GM23338 (cell line): ENCODE measurements around the gene TNFAIP8L3. TPM values are rescaled to one million over a fixed set of nuclear protein-coding genes. Genes with fewer than 3 reads are reported as not detected.

Experiments
- ATAC-seq: fragments of 200-7000 bp; cut with Tn5 transposase; 3 replicates; pipeline ENCODE4 v1.9.1; 2020
- DNase-seq: peaks from one replicate; pipeline ENCODE4 v3.0.0-alpha.2; 2015; ENCODE audit warnings: low spot score
- H2AFZ ChIP-seq: fragments of 200-600 bp; sonication (generic); 2 replicates; pipeline ENCODE4 v1.8.0; 2016; ENCODE audit warnings: antibody characterized with exemption, mild to moderate bottlenecking, moderate library complexity
- H3F3A ChIP-seq: fragments of 200-600 bp; sonication (generic); replicated peaks from 2 replicates; pipeline ENCODE4 v1.8.0; 2017; ENCODE audit warnings: antibody characterized with exemption, mixed run types, low read depth
- H3K27ac ChIP-seq: fragments of 200-600 bp; sonication (generic); 2 replicates; pipeline ENCODE4 v1.6.1; 2016; ENCODE audit warnings: low read depth
- H3K27me3 ChIP-seq: fragments of 200-600 bp; sonication (generic); 2 replicates; pipeline ENCODE4 v1.8.0; 2016; ENCODE audit warnings: mild to moderate bottlenecking, mixed run types, moderate library complexity; ENCODE audit not compliant: insufficient read depth
- H3K36me3 ChIP-seq: fragments of 200-600 bp; sonication (generic); 2 replicates; pipeline ENCODE4 v1.8.0; 2016; ENCODE audit warnings: mild to moderate bottlenecking; ENCODE audit not compliant: insufficient read depth
- H3K4me1 ChIP-seq: fragments of 200-600 bp; sonication (generic); 2 replicates; pipeline ENCODE4 v1.8.0; 2016; ENCODE audit warnings: mild to moderate bottlenecking, moderate library complexity; ENCODE audit not compliant: insufficient read depth
- H3K4me2 ChIP-seq: fragments of 200-600 bp; sonication (generic); 2 replicates; pipeline ENCODE4 v1.7.1; 2017; ENCODE audit warnings: mixed run types
- H3K4me3 ChIP-seq: fragments of 200-600 bp; sonication (generic); 2 replicates; pipeline ENCODE4 v1.6.1; 2016; ENCODE audit warnings: mixed run types
- H3K79me2 ChIP-seq: fragments of 200-600 bp; sonication (generic); replicated peaks from 2 replicates; pipeline ENCODE4 v1.8.0; 2017; ENCODE audit warnings: mild to moderate bottlenecking; ENCODE audit not compliant: insufficient read depth
- H3K9me2 ChIP-seq: fragments of 200-600 bp; sonication (generic); 2 replicates; pipeline ENCODE4 v1.8.0; 2017; ENCODE audit not compliant: insufficient read depth
- H4K20me1 ChIP-seq: fragments of 200-600 bp; sonication (generic); replicated peaks from 2 replicates; pipeline ENCODE4 v1.8.0; 2017; ENCODE audit warnings: mild to moderate bottlenecking; ENCODE audit not compliant: insufficient read depth
- H3K27ac Mint-ChIP-seq: 2 replicates; pipeline ENCODE4 v1.8.0; 2020; ENCODE audit warnings: inconsistent platforms, mild to moderate bottlenecking, moderate library complexity, mixed read lengths
- H3K27me3 Mint-ChIP-seq: 3 replicates; pipeline ENCODE4 v1.8.0; 2022; ENCODE audit warnings: low read depth, mild to moderate bottlenecking, moderate library complexity, mixed read lengths, inconsistent platforms; ENCODE audit not compliant: insufficient read depth, poor library complexity
- H3K36me3 Mint-ChIP-seq: 3 replicates; pipeline ENCODE4 v1.8.0; 2021; ENCODE audit warnings: low read depth, mild to moderate bottlenecking, inconsistent platforms, moderate library complexity, mixed read lengths
- H3K4me1 Mint-ChIP-seq: 3 replicates; pipeline ENCODE4 v1.8.0; 2020; ENCODE audit warnings: mild to moderate bottlenecking, inconsistent platforms, mixed read lengths
- H3K4me3 Mint-ChIP-seq: 3 replicates; pipeline ENCODE4 v1.8.0; 2021; ENCODE audit warnings: moderate library complexity, mild to moderate bottlenecking, inconsistent platforms, mixed read lengths
- H3K9me3 Mint-ChIP-seq: 3 replicates; pipeline ENCODE4 v1.8.0; 2020; ENCODE audit warnings: moderate library complexity, mild to moderate bottlenecking, inconsistent platforms, mixed read lengths
- CREB1 ChIP-seq: fragments of 250-450 bp; sonication (Bioruptor Pico); IDR thresholded peaks from 2 replicates; pipeline ENCODE4 v1.5.0; 2020; ENCODE audit warnings: low read depth, mild to moderate bottlenecking, moderate library complexity
- EZH2 ChIP-seq: fragments of 200-600 bp; sonication (generic); IDR thresholded peaks from one replicate; pipeline ENCODE4 v1.8.0; 2017; ENCODE audit warnings: antibody characterized with exemption, mild to moderate bottlenecking, low read depth; ENCODE audit not compliant: unreplicated experiment
- EZH2phosphoT487 ChIP-seq: fragments of 200-600 bp; sonication (generic); IDR thresholded peaks from one replicate; pipeline ENCODE4 v1.8.1; 2018; ENCODE audit warnings: antibody characterized with exemption; ENCODE audit not compliant: unreplicated experiment
- JUNB ChIP-seq: IDR thresholded peaks from one replicate; pipeline ENCODE4 v1.6.1; 2016; ENCODE audit warnings: antibody characterized with exemption; ENCODE audit not compliant: unreplicated experiment
- POLR2AphosphoS5 ChIP-seq: IDR thresholded peaks from 2 replicates; pipeline ENCODE4 v1.6.1; 2016; ENCODE audit warnings: antibody characterized with exemption, low read depth
- ZNF331 ChIP-seq: fragments of 250-450 bp; sonication (Bioruptor Pico); IDR thresholded peaks from 2 replicates; pipeline ENCODE4 v1.5.0; 2020; ENCODE audit warnings: low read depth, mild to moderate bottlenecking, moderate library complexity
- ZNF462 ChIP-seq: fragments of 250-450 bp; sonication (Bioruptor Pico); IDR thresholded peaks from 2 replicates; pipeline ENCODE4 v1.5.0; 2020; ENCODE audit warnings: mild to moderate bottlenecking, moderate library complexity
- polyA plus RNA-seq: library from polyadenylated mRNA; unstranded; fragments of >200 nt; fragmentation: Nextera tagmentation; extraction: Ambion mirVana; gene quantifications from 2 replicates; pipeline ENCODE4 v1.2.1, GENCODE V29; 2016
- total RNA-seq: library from RNA; depleted of rRNA; stranded (reverse); fragments of >200 nt; shearing (Covaris generic); gene quantifications from 2 replicates; pipeline ENCODE4 v1.2.3, GENCODE V29; 2014
- TF ChIP-seq, protein P1 (sequence below), 2 experiments: fragments of 200-600 bp in 1 of 2; sonication (generic) in 1 of 2; conservative IDR thresholded peaks; 2 replicates each; pipeline versions ENCODE4 v1.5.1 to v1.6.1; 2016 to 2017; ENCODE audit warnings: antibody characterized with exemption in 2 of 2, low read depth in 2 of 2, mild to moderate bottlenecking in 2 of 2, moderate library complexity in 1 of 2

Gene TNFAIP8L3
- total and polyA plus RNA-seq, 2 experiments from 2014 or later: 0.23 to 0.31 TPM

- H4K20me1 ChIP-seq: no peaks in the 10 kb centered on the region
- H3K4me3 ChIP-seq: no peak overlapping the region
- no peak overlapping the region for H3K27ac Mint-ChIP-seq
- no peaks in the 10 kb centered on the region for H3K79me2 ChIP-seq
- ATAC-seq (no peak), DNase-seq (no peak)
- H3K36me3 Mint-ChIP-seq: no peaks in the 10 kb centered on the region; the same call in 2 of the 3 replicates
- no peaks in the 10 kb centered on the region for H3F3A ChIP-seq
- H3K4me3 Mint-ChIP-seq: no peak overlapping the region
- no peak overlapping the region for H3K27ac ChIP-seq
- no peaks in the 10 kb centered on the region for H3K36me3 ChIP-seq
- no peak overlapping the region for H2AFZ ChIP-seq
- H3K27me3 Mint-ChIP-seq: peaks cover 3% of the 10 kb centered on the region
- H3K27me3 ChIP-seq: no peaks in the 10 kb centered on the region
- no peaks in the 10 kb centered on the region for H3K9me3 Mint-ChIP-seq
- peaks cover 36% of the 10 kb centered on the region for H3K4me1 Mint-ChIP-seq
- TF ChIP-seq EZH2: no peak
- TF ChIP-seq ZNF462: no peak
- no peak for TF ChIP-seq ZNF331
- TF ChIP-seq, protein P1, sequence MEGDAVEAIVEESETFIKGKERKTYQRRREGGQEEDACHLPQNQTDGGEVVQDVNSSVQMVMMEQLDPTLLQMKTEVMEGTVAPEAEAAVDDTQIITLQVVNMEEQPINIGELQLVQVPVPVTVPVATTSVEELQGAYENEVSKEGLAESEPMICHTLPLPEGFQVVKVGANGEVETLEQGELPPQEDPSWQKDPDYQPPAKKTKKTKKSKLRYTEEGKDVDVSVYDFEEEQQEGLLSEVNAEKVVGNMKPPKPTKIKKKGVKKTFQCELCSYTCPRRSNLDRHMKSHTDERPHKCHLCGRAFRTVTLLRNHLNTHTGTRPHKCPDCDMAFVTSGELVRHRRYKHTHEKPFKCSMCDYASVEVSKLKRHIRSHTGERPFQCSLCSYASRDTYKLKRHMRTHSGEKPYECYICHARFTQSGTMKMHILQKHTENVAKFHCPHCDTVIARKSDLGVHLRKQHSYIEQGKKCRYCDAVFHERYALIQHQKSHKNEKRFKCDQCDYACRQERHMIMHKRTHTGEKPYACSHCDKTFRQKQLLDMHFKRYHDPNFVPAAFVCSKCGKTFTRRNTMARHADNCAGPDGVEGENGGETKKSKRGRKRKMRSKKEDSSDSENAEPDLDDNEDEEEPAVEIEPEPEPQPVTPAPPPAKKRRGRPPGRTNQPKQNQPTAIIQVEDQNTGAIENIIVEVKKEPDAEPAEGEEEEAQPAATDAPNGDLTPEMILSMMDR (conservative IDR thresholded peaks at IDR 0.05; ENCODE audit: low read depth in 2 of 2): no peak
- TF ChIP-seq POLR2AphosphoS5: no peak
- no peak for TF ChIP-seq EZH2phosphoT487
- TF ChIP-seq JUNB: no peak
- TF ChIP-seq CREB1 (CRISPR knock-in tag): no peak
- peaks cover 23% of the 10 kb centered on the region for H3K4me1 ChIP-seq
- H3K4me2 ChIP-seq: no peak overlapping the region
- H3K9me2 ChIP-seq: 0 out of 2 replicates have a peak, but pooled peaks cover 3% of the 10 kb centered on the region
These were observed 45.6 kb downstream of the TNFAIP8L3 start for GRCh38 chr15:51049081-51049480.
